Memory B cell (primary cell): ENCODE results near the gene POLD1.

Source experiments
- ATAC-seq: fragments of 150-1000 bp; cut with Tn5 transposase; 2 replicates; pipeline ENCODE4 v1.10.0; 2021; ENCODE audit warnings: low read depth, mild to moderate bottlenecking, moderate library complexity
- DNase-seq, 2 donors: peaks; one replicate each; pipeline ENCODE4 v3.0.0; 2022; ENCODE audit warnings: low spot score in 2 of 2
- H3K27ac Mint-ChIP-seq: one replicate; pipeline ENCODE4 v1.8.0; 2022; ENCODE audit warnings: mild to moderate bottlenecking, moderate library complexity, mixed read lengths
- H3K27me3 Mint-ChIP-seq: one replicate; pipeline ENCODE4 v1.8.0; 2022; ENCODE audit warnings: mixed read lengths
- H3K36me3 Mint-ChIP-seq: one replicate; pipeline ENCODE4 v1.8.0; 2022; ENCODE audit warnings: mild to moderate bottlenecking, mixed read lengths
- H3K4me1 Mint-ChIP-seq: one replicate; pipeline ENCODE4 v1.8.0; 2022; ENCODE audit warnings: mixed read lengths
- H3K4me3 Mint-ChIP-seq: one replicate; pipeline ENCODE4 v1.8.0; 2022; ENCODE audit warnings: mild to moderate bottlenecking, moderate library complexity, mixed read lengths
- H3K9me3 Mint-ChIP-seq: one replicate; pipeline ENCODE4 v1.8.0; 2022; ENCODE audit warnings: mixed read lengths

The POLD1 gene

GRCh38 chr19:50425581-50425980 lies 41.4 kb downstream of the POLD1 start:
- DNase-seq (no peak), ATAC-seq (no peak)
- Mint-ChIP-seq H3K4me1 (peaks cover 37% of the 10 kb centered on the region), H3K27me3 (no peaks in the 10 kb centered on the region), H3K27ac (no peak overlapping the region), H3K36me3 (peaks cover 22% of the 10 kb centered on the region), H3K4me3 (no peak overlapping the region), H3K9me3 (no peaks in the 10 kb centered on the region)

DNA sequence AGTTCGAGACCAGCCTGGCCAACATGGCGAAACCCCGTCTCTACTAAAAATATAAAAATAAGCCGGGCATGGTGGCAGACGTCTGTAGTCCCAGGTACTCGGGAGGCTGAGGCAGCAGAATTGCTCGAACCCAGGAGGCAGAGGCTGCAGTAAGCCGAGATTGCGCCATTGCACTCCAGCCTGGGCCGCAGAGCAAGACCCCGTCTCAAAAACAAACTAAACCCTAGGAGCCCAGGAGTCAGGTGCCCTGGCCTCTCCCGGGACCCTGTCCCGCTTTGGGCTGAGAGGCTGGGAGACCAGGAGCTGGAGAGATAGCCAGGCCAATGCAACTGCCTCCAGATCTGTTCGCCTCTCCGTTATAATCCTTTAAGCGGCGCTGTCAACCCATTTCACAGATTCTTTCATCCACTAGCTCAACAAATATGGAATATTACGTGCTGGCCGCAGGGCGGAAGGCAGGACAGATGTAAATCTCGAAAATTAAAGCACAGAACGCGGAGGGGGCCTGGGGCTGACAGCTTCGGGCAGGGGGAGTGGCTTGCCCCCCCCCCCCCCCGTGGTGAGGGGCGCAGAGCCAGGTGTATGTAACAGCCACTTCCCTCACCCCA lies 43.3 kb downstream of the POLD1 start:
- peaks cover 13% of the 10 kb centered on the region for H3K36me3 Mint-ChIP-seq
- peak overlapping the region; percentile 27 for H3K4me3 Mint-ChIP-seq
- no peaks in the 10 kb centered on the region for H3K27me3 Mint-ChIP-seq
- H3K27ac Mint-ChIP-seq, result peak overlapping the region; percentile 95
- peaks cover 37% of the 10 kb centered on the region for H3K4me1 Mint-ChIP-seq
- H3K9me3 Mint-ChIP-seq, result no peaks in the 10 kb centered on the region
- ATAC-seq (no peak), DNase-seq (no peak)

DNA sequence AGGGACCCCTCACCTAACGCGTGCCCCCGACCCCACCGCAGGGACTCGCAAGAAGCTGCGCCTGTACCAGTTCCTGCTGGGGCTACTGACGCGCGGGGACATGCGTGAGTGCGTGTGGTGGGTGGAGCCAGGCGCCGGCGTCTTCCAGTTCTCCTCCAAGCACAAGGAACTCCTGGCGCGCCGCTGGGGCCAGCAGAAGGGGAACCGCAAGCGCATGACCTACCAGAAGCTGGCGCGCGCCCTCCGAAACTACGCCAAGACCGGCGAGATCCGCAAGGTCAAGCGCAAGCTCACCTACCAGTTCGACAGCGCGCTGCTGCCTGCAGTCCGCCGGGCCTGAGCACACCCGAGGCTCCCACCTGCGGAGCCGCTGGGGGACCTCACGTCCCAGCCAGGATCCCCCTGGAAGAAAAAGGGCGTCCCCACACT lies 43.9 kb downstream of the POLD1 start:
- peak overlapping the region; percentile 11 for H3K4me3 Mint-ChIP-seq
- ATAC-seq, result peak; percentile 44

GRCh38 chr19:50428772-50429463 lies 44.8 kb downstream of the POLD1 start:
- H3K4me3 Mint-ChIP-seq, result no peak overlapping the region
- H3K36me3 Mint-ChIP-seq, result peaks cover 6% of the 10 kb centered on the region
- no peaks in the 10 kb centered on the region for H3K9me3 Mint-ChIP-seq
- ATAC-seq (no peak), DNase-seq (peak in 1 of 2 donors; percentile 44)
- H3K27ac Mint-ChIP-seq, result peak overlapping the region; percentile 95
- no peaks in the 10 kb centered on the region for H3K27me3 Mint-ChIP-seq
- peaks cover 38% of the 10 kb centered on the region for H3K4me1 Mint-ChIP-seq

More for the DNA sequence above, 43.9 kb downstream of the POLD1 start:
- Mint-ChIP-seq H3K27ac (peak overlapping the region; percentile 95), H3K4me1 (peaks cover 40% of the 10 kb centered on the region), H3K36me3 (peaks cover 13% of the 10 kb centered on the region), H3K9me3 (no peaks in the 10 kb centered on the region), H3K27me3 (no peaks in the 10 kb centered on the region)
- DNase-seq, result peak; percentile 69 to 72

GRCh38 chr19:50430888-50431342 lies 46.8 kb downstream of the POLD1 start:
- ATAC-seq, result peak; percentile 55
- H3K36me3 Mint-ChIP-seq, result no peaks in the 10 kb centered on the region
- peak overlapping the region; percentile 95 for H3K27ac Mint-ChIP-seq

GRCh38 chr19:50431343-50432220 lies 47.4 kb downstream of the POLD1 start:
- Mint-ChIP-seq H3K27me3 (no peaks in the 10 kb centered on the region), H3K36me3 (no peaks in the 10 kb centered on the region), H3K4me3 (peak overlapping the region; percentile 86), H3K9me3 (no peaks in the 10 kb centered on the region), H3K4me1 (peaks cover 46% of the 10 kb centered on the region), H3K27ac (peak overlapping the region; percentile 95)
- ATAC-seq, result peak; percentile 59
- DNase-seq, result peak; percentile 93 to 97

More at GRCh38 chr19:50430888-50431342, 46.8 kb downstream of the POLD1 start:
- peak; percentile 57 to 73 for DNase-seq
- peak overlapping the region; percentile 86 for H3K4me3 Mint-ChIP-seq
- peaks cover 44% of the 10 kb centered on the region for H3K4me1 Mint-ChIP-seq
- H3K27me3 Mint-ChIP-seq, result no peaks in the 10 kb centered on the region
- H3K9me3 Mint-ChIP-seq, result no peaks in the 10 kb centered on the region

DNA sequence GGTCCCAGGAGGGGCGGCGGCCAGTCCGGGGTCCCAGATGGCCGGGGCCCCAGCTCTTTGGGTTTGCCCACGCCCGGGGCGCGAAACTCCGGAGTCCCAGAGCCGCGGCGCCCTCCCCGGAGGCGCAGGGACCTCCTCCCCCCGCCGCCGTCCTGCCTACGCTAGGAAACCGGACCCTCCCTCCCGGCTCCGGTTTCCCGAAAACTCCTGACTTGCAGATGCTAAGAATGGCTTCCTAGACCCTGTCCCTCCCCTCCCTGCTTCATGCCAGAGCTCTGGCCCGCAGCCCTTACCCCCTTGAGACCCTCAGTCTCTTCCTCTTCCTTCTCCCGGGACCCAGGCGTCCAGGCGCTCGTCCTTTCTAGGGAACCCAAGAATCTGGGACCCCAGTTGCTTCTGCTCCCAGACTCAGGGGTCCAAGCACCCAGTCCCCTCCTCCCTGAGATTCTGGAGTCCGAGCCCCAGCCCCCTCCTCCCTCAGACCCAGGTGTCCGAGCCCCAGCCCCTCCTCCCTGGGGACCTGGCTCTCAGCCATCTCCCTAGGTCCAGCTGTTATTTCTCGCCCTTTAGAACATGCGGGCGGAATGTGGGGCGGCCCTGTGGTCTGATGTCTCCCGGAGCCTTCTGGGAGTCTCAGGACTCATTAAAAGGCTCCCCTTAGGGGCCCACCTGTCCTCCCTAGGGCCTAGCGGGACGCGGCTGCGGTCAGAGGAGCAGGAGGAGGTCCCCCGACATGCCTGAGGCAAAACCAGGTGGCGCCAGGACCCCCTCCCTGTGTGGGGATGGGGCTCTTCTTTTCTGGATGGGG lies 48.3 kb downstream of the POLD1 start, which contains the start of gene MYBPC2:
TSS of gene MYBPC2 (plus strand) at position 672 of the 808 bp plus-strand sequence. CDS start at position 734, 62 bp downstream.
- Mint-ChIP-seq H3K9me3 (no peaks in the 10 kb centered on the region), H3K4me1 (peaks cover 50% of the 10 kb centered on the region), H3K36me3 (no peaks in the 10 kb centered on the region), H3K27me3 (no peaks in the 10 kb centered on the region), H3K27ac (peak within 1 kb of the TSS; percentile 95), H3K4me3 (peak within 1 kb of the TSS; percentile 86)
- no peak for DNase-seq
- no peak for ATAC-seq

GRCh38 chr19:50433201-50434180 lies 49.3 kb downstream of the POLD1 start:
- DNase-seq (no peak), ATAC-seq (no peak)
- H3K27ac Mint-ChIP-seq, result peak overlapping the region; percentile 95
- H3K4me1 Mint-ChIP-seq, result peaks cover 52% of the 10 kb centered on the region
- H3K27me3 Mint-ChIP-seq, result no peaks in the 10 kb centered on the region
- H3K9me3 Mint-ChIP-seq, result peaks cover 3% of the 10 kb centered on the region
- H3K36me3 Mint-ChIP-seq, result no peaks in the 10 kb centered on the region
- H3K4me3 Mint-ChIP-seq, result peak overlapping the region; percentile 82

- Mint-ChIP-seq H3K36me3 (no peaks in the 10 kb centered on the region), H3K4me3 (peak overlapping the region; percentile 70), H3K27me3 (no peaks in the 10 kb centered on the region), H3K27ac (peak overlapping the region; percentile 73), H3K9me3 (peaks cover 3% of the 10 kb centered on the region), H3K4me1 (peaks cover 44% of the 10 kb centered on the region)
- DNase-seq (no peak), ATAC-seq (no peak)
Measured at GRCh38 chr19:50434525-50434924, 50.4 kb downstream of the POLD1 start.

GRCh38 chr19:50435221-50435620 lies 51.1 kb downstream of the POLD1 start:
- peaks cover 42% of the 10 kb centered on the region for H3K4me1 Mint-ChIP-seq
- peaks cover 3% of the 10 kb centered on the region for H3K9me3 Mint-ChIP-seq
- H3K27me3 Mint-ChIP-seq, result no peaks in the 10 kb centered on the region

DNA sequence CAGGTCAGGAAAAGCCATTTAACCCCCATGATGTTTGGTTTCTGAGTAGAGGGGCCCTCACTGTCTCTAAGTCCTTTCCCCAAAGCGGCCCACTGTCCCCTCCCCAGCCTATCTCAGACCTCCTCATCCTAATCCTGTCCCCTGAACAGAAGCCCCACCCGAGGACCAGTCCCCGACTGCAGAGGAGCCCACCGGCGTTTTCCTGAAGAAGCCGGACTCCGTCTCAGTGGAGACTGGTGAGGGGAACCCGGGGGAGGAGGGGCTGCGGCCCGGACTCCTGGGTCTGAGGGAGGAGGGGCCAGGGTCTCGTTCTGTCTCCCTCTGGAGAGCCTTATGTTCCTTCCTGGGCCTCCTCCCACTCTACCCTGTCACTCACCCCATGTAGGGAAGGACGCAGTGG lies 51.5 kb downstream of the POLD1 start:
- Mint-ChIP-seq H3K36me3 (no peaks in the 10 kb centered on the region), H3K27ac (peak overlapping the region; percentile 54), H3K4me1 (peaks cover 42% of the 10 kb centered on the region), H3K4me3 (no peak overlapping the region), H3K9me3 (peaks cover 3% of the 10 kb centered on the region), H3K27me3 (no peaks in the 10 kb centered on the region)
- ATAC-seq (no peak), DNase-seq (no peak)

More at GRCh38 chr19:50435221-50435620, 51.1 kb downstream of the POLD1 start:
- peak overlapping the region; percentile 30 for H3K27ac Mint-ChIP-seq
- no peak overlapping the region for H3K4me3 Mint-ChIP-seq
- no peak for ATAC-seq
- DNase-seq, result no peak
- no peaks in the 10 kb centered on the region for H3K36me3 Mint-ChIP-seq

- ATAC-seq, result no peak
- Mint-ChIP-seq H3K27ac (no peak overlapping the region), H3K36me3 (no peaks in the 10 kb centered on the region), H3K4me3 (no peak overlapping the region), H3K4me1 (peaks cover 29% of the 10 kb centered on the region), H3K9me3 (peaks cover 3% of the 10 kb centered on the region), H3K27me3 (no peaks in the 10 kb centered on the region)
- no peak for DNase-seq
Measured at GRCh38 chr19:50437862-50438449, 53.8 kb downstream of the POLD1 start.
